Glutamatergic neuron (in vitro differentiated cells): ENCODE measurements around the gene NDUFS7. TPM values are rescaled to one million over a fixed set of nuclear protein-coding genes. Genes with fewer than 3 reads are reported as not detected.
A peak's percentile ranks its signal among the peaks of the same experiment; 100 is the strongest.

Experiments used
- DNase-seq: peaks from one replicate; pipeline ENCODE4 v3.0.0; 2022
- H3K27ac Mint-ChIP-seq: one replicate; pipeline ENCODE4 v1.8.0; 2020; ENCODE audit warnings: mild to moderate bottlenecking, mixed read lengths, inconsistent platforms; ENCODE audit not compliant: unreplicated experiment
- H3K27me3 Mint-ChIP-seq: one replicate; pipeline ENCODE4 v1.8.0; 2020; ENCODE audit warnings: mild to moderate bottlenecking, moderate library complexity, mixed read lengths, inconsistent platforms; ENCODE audit not compliant: unreplicated experiment
- H3K36me3 Mint-ChIP-seq: one replicate; pipeline ENCODE4 v1.8.0; 2020; ENCODE audit warnings: mild to moderate bottlenecking, mixed read lengths, inconsistent platforms; ENCODE audit not compliant: unreplicated experiment
- H3K4me1 Mint-ChIP-seq: one replicate; pipeline ENCODE4 v1.8.0; 2020; ENCODE audit warnings: mild to moderate bottlenecking, low read depth, mixed read lengths, inconsistent platforms; ENCODE audit not compliant: unreplicated experiment
- H3K4me3 Mint-ChIP-seq: one replicate; pipeline ENCODE4 v1.8.0; 2020; ENCODE audit warnings: mild to moderate bottlenecking, mixed read lengths, inconsistent platforms; ENCODE audit not compliant: unreplicated experiment
- H3K9me3 Mint-ChIP-seq: one replicate; pipeline ENCODE4 v1.8.0; 2020; ENCODE audit warnings: mild to moderate bottlenecking, moderate library complexity, mixed read lengths, inconsistent platforms; ENCODE audit not compliant: unreplicated experiment
- CTCF ChIP-seq: fragments of 200-600 bp; sonication (generic); IDR thresholded peaks from one replicate; pipeline ENCODE4 v1.5.0; 2021; ENCODE audit not compliant: partially characterized antibody, unreplicated experiment
- total RNA-seq: library from RNA; stranded (reverse); fragmentation: NEBNext Ultra II Directional; extraction: Animal tissue kit (Norgen Biotek cat#: 25700); gene quantifications from one replicate; pipeline ENCODE4 v1.2.1, GENCODE V29; 2021; ENCODE audit not compliant: unreplicated experiment

NDUFS7 gene
- total RNA-seq, 1 donor from 2014 or later = 123 TPM

- peaks cover 11% of the 10 kb centered on the region for H3K9me3 Mint-ChIP-seq
- H3K27ac Mint-ChIP-seq = no peak overlapping the region
- no peak for TF ChIP-seq CTCF
- H3K4me1 Mint-ChIP-seq = peaks cover 6% of the 10 kb centered on the region
- no peaks in the 10 kb centered on the region for H3K36me3 Mint-ChIP-seq
- no peak for DNase-seq
- H3K4me3 Mint-ChIP-seq = no peak overlapping the region
- H3K27me3 Mint-ChIP-seq = peaks cover 2% of the 10 kb centered on the region
Observed at GRCh38 chr19:1434577-1435060, 50.9 kb downstream of the NDUFS7 start.

- Mint-ChIP-seq H3K9me3 (peaks cover 14% of the 10 kb centered on the region), H3K4me1 (peaks cover 7% of the 10 kb centered on the region), H3K27me3 (peaks cover 3% of the 10 kb centered on the region), H3K27ac (peak overlapping the region; percentile 64), H3K36me3 (no peaks in the 10 kb centered on the region), H3K4me3 (peak overlapping the region; percentile 23)
- DNase-seq = no peak
- TF ChIP-seq CTCF = no peak
Observed at GRCh38 chr19:1435378-1435989, 51.8 kb downstream of the NDUFS7 start.

GRCh38 chr19:1437609-1438008 lies 53.9 kb downstream of the NDUFS7 start:
- peaks cover 16% of the 10 kb centered on the region for H3K9me3 Mint-ChIP-seq
- no peak overlapping the region for H3K27ac Mint-ChIP-seq
- DNase-seq = no peak
- TF ChIP-seq CTCF = no peak
- H3K27me3 Mint-ChIP-seq = peaks cover 3% of the 10 kb centered on the region
- H3K36me3 Mint-ChIP-seq = no peaks in the 10 kb centered on the region
- H3K4me1 Mint-ChIP-seq = peaks cover 7% of the 10 kb centered on the region
- H3K4me3 Mint-ChIP-seq = peak overlapping the region; percentile 90

GRCh38 chr19:1438035-1438932 lies 54.6 kb downstream of the NDUFS7 start, which contains the start of gene RPS15:
RPS15 (plus strand) TSS chr19:1438396; CDS start chr19:1438426, 30 bp downstream.
- peak; percentile 85 for TF ChIP-seq CTCF
- peak; percentile 97 for DNase-seq
- peak within 1 kb of the TSS; percentile 90 for H3K4me3 Mint-ChIP-seq
- peaks cover 16% of the 10 kb centered on the region for H3K9me3 Mint-ChIP-seq
- peak within 1 kb of the TSS; percentile 97 for H3K27ac Mint-ChIP-seq
- H3K27me3 Mint-ChIP-seq = peaks cover 2% of the 10 kb centered on the region
- no peaks in the 10 kb centered on the region for H3K36me3 Mint-ChIP-seq
- peaks cover 7% of the 10 kb centered on the region for H3K4me1 Mint-ChIP-seq
